ELR (cell line): ENCODE data around the gene TMEM208.

Experiments used
- DNase-seq: peaks from one replicate; pipeline ENCODE4 v3.0.0-alpha.2; 2015; ENCODE audit warnings: low read depth

TMEM208 gene

DNA sequence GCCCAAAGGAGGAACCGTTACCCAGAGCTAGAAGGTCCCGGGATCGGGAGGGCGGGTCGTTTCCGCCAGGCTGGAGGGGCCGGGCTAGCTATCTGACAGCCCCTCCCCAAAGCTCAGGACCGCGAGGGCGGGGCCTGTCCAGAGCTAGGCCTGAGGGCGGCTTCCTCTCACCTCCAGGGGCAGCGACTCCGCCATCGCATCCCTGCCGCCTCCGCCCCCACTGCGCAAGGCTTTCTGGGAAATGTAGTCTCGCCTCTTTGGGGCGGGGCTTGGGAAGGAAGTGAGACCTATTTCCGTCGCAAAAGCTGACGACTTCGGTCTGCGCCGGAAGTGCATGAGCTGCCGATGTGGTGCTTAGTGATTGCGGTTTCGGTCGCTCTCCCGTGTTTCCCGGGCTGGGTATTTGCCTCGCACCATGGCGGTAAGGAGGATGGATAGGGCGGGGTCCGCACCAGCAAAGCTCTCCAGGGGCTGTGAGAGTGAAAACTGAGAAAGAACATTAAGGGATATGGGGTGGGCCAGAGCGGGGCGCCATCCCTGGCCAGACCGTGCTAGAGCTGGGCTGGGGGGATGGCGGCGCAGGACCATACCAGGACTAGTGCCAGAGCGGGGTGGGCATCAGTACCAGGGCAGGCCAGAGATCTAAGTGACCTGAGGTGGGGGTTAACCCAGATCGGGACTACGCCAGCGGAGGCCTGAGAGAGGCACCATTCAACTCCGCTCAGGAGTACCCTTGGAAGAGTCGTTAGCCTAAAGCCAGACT lies at the start of gene TMEM208:
Gene TMEM208, plus strand, starts transcription at position 327 of the 763 bp plus-strand sequence. Its CDS starts 89 bp downstream, at position 416.
- DNase-seq: peak; percentile 100

DNA sequence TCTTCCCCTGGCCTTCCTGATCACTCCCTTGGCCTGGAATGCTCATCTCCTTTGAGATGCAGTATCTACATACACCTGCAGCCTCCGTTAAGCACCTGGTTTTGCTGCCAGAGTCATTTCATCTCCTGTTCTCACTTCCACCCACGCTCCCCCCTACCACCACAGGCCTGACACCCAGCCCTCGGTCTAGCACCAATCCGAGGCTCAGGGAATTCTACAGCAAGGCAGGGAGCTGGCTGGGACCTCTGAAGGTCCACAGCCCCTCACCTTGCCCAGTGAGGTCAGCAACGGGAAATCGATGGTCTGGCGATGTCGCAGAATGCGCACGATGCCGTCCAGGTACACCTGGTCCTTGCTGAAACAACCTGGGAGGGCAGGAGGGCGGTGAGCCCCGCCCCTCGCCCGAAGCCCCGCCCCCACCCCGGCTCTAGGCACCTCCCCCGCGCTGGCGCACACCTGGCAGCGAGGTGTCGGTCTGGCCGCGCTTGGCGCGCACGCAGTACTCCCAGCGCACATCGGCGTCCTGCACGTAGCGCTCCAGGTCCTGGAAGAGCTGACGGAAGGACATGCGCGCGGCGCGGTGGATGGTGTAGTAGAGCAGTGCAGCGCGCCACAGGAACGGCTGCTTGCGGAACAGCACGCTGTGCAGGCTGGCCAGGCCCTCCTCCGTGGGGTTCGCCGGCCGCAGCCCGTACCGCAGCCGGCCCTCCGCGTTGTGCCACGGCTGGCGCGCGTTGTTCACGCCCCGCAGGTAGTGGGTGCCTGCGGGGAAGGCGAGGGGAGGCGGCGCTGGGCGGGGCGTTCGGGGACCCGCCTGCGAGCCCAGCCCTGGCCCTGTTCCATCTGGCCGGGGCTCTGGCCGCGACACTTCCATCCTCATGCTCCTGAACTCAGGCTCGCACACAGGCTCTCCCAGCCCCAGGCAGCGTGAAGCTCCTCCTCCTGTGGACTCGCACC lies 48.9 kb upstream of the TMEM208 start:
- peak; percentile 34 for DNase-seq

DNA sequence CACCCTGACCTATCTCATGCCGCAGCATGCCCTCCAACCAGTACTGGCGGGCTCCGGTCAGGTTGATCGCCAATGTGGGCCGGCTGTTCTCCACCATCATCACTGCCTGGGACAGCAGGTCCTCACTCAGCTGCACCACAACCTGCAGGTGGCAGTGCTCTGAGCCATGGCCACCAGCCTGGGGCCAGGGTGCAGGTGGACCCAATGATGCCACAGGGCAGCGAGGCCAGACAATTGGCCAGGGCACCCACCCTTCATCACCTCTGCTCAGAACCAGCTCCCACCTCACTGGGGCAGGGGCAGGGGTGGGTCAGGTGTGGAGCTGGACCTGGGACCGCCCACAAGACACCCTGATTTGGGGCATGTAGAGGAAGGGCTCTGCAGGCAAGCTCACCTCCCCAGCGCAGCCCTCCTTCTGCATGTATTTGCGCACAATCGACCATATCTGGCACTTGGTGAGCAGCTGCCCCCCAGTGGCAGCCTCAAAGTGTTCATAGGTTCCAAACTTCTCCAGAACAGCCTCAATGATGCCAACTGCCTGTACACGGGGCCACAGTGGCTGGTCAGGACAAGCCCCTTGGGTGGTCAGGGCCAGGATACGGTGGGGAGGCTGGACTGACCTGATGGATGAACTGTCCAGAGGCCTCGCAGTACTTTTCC lies 47.4 kb upstream of the TMEM208 start:
- peak; percentile 36 for DNase-seq

GRCh38 chr16:67180166-67180565 lies 46.8 kb upstream of the TMEM208 start:
- no peak for DNase-seq

GRCh38 chr16:67181346-67181745 lies 45.6 kb upstream of the TMEM208 start:
- peak; percentile 77 for DNase-seq

GRCh38 chr16:67182288-67182687 lies 44.6 kb upstream of the TMEM208 start:
- no peak for DNase-seq

DNA sequence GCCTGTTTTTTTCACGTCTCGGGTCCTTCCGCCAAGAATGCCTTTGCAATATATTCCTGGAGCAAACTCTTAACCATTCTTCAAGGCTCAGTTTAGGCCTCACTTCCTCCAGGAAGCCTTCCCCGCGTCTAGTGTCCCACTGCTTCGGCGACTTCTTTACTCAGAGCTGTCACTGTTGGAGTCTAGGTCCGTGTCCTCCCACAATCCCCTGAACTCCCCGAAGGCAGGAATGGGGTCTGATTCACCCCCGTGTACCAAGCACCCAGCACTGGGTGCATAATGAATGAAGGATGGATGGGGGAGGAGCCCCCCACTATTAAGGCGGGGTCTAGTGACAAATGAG lies 43.7 kb upstream of the TMEM208 start:
- no peak for DNase-seq

- peak; percentile 99 for DNase-seq
Measured at GRCh38 chr16:67183627-67184452, 43.1 kb upstream of the TMEM208 start, which contains the start of gene MATCAP1. Gene MATCAP1, minus strand, starts transcription at chr16:67183963. Its CDS starts 3,353 bp downstream, at chr16:67180610.

DNA sequence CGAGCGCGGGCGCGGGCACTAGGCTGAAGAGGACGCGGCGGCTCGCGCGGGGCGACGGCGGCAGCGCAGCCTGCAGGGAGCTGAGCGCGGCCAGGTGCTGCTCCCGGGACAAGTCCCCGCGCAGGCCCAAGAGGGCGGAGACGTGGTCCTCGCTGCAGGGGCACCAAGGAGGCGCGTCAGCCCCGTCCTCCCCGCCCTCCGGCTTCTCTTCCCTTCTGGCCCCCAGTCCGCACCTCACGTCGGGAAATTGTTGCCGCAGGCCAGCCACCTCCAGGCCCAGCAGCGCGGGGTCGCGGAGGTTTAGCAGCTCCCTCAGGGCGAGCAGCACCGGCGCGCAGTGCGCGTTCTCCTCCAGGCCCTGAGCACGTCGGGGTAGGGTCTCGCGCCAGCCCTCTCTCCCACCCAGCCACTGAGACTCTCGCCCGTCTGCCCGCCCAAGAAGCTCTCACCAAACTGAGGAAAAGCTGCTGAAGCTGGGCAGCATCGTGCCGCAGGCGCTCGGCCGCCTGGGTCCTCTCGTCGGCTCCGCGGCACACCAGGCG lies 42.4 kb upstream of the TMEM208 start:
- peak; percentile 30 for DNase-seq

GRCh38 chr16:67184995-67185650 lies 41.8 kb upstream of the TMEM208 start:
- peak; percentile 96 for DNase-seq

- no peak for DNase-seq
Measured at GRCh38 chr16:67185651-67186134, 41.2 kb upstream of the TMEM208 start.

- DNase-seq: peak; percentile 64
Measured at GRCh38 chr16:67186550-67186950, 40.4 kb upstream of the TMEM208 start.

- no peak for DNase-seq
Measured at GRCh38 chr16:67187175-67187890, 39.6 kb upstream of the TMEM208 start.

GRCh38 chr16:67188323-67188722 lies 38.6 kb upstream of the TMEM208 start:
- DNase-seq: no peak

DNA sequence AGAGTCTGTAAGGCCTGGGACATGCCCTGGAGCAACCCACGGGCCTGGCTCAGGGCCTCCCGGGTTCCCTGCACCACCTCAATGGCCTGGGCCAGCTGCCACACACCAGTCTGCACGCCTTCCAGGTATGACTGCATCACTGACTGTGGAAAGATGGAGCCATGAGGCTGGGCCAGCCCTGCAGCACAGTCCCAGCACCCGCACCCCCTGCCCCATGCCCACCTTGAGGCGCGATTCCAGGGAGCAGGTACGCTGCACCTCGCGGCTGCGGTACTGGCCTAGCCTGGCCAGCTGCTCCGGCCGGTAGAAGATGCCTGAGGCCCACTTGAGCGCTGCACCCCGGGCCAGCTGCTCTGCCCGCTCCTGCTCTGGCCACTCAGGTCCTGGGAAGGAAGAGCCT lies 38.1 kb upstream of the TMEM208 start:
- DNase-seq: no peak

GRCh38 chr16:67190041-67190440 lies 36.9 kb upstream of the TMEM208 start, which contains the start of gene EXOC3L1:
Gene EXOC3L1, minus strand, starts transcription at chr16:67190136. Its CDS starts 460 bp downstream, at chr16:67189676.
- no peak for DNase-seq

DNA sequence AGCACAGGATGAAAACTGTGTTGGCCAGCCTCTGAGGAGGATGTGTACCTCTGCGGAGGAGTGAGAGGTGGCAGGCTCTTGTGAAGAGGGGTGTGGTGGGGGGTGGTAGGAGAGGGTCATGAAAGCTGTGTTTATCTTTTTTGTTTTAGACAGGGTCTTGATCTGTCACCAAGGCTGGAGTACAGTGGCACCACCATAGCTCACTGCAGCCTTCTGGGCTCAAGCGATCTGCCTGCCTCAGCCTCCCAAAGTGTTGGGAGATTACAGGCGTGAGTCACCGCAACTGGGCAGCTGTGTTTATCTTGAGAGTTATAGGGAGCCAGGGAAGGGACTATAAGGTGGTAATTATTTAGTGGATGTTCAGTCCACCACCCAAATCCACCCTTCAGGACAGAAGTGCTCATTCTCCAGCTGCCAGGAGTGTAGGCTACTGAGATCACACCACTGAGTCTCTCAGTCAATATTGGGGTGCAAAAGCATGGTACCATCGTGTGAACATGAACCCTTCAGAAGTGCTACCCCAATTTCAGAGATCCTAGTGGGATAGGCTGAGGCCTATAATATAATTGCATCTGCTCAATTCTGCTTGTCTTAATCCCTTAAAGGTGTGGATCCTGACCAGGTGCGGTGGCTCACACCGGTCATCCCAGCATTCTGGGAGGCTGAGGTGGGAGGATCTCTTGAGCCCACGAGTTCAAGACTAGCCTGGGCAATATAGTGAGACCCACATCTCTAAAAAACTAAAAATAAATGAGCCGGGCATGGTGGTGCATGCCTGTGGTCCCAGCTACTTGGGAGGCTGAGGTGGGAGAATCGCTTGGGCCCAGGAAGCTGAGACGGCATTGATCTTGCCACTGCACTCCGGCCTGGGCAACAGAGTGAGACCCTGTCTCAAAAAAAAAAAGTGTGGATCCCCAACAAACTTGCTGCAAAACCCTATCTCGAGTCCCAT lies 36.2 kb upstream of the TMEM208 start:
- peak; percentile 59 for DNase-seq

DNA sequence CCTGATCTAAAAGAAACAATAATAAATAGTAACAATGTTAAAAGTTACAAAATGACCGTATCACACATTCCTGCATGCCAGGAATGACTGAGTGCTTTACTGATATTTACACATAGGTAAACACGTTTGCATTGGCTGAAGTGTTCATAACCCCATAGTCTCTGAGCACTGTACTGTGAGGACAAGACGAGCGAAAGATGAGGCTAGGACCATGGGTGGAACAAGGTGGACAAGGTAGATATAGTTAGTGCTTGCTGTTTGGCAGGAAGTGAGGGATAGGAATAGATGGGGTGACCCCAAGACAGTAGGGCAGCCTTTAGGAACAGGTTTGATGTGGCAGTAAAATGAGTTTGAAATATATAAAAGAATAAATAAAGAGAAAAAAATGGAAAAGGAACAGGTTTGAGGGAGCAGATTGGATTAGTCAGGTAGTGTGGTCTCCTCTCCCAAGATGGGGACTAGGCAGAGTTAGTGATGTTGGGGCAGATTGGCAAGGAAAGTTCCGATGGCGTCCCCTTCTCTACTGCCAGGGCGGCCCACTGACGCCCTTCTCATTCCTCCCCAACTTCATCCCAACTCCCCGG lies 35.4 kb upstream of the TMEM208 start:
- no peak for DNase-seq
